Trophoblast cell (in vitro differentiated cells and primary cell): ENCODE data around the gene CXXC4.

Experiments used
- DNase-seq, 2 donors: peaks; one replicate each; pipeline ENCODE4 v3.0.0-alpha.2; 2016
- H2AFZ ChIP-seq: 2 replicates; pipeline ENCODE4 v1.6.1; 2013; ENCODE audit warnings: low read length, moderate library complexity, mild to moderate bottlenecking; ENCODE audit not compliant: insufficient read depth, poor library complexity
- H2AK5ac ChIP-seq: 2 replicates; pipeline ENCODE4 v1.6.1; 2013; ENCODE audit warnings: mild to moderate bottlenecking, low read length
- H2BK120ac ChIP-seq: 2 replicates; pipeline ENCODE4 v1.6.1; 2013; ENCODE audit warnings: low read length, mild to moderate bottlenecking, moderate library complexity; ENCODE audit not compliant: insufficient read depth, poor library complexity
- H2BK12ac ChIP-seq: 2 replicates; pipeline ENCODE4 v1.6.1; 2013; ENCODE audit warnings: mild to moderate bottlenecking, low read length, moderate library complexity
- H2BK5ac ChIP-seq: 2 replicates; pipeline ENCODE4 v1.6.1; 2013; ENCODE audit warnings: low read length, low read depth, moderate library complexity, mild to moderate bottlenecking; ENCODE audit not compliant: poor library complexity
- H3K14ac ChIP-seq: 2 replicates; pipeline ENCODE4 v1.6.1; 2013; ENCODE audit warnings: mild to moderate bottlenecking, low read length
- H3K18ac ChIP-seq: 2 replicates; pipeline ENCODE4 v1.6.1; 2013; ENCODE audit warnings: mild to moderate bottlenecking, low read length
- H3K23ac ChIP-seq: 2 replicates; pipeline ENCODE4 v1.6.1; 2013; ENCODE audit warnings: low read length
- H3K27ac ChIP-seq: 2 replicates; pipeline ENCODE4 v1.5.1; 2013; ENCODE audit warnings: low read depth, mild to moderate bottlenecking, inconsistent platforms, low read length, moderate library complexity
- H3K27me3 ChIP-seq: 2 replicates; pipeline ENCODE4 v1.6.1; 2013; ENCODE audit warnings: inconsistent platforms, mild to moderate bottlenecking, low read length, moderate library complexity; ENCODE audit not compliant: insufficient read depth
- H3K36me3 ChIP-seq, 2 experiments: 1 replicate in 1 of 2; 2 replicates in 1 of 2; pipeline ENCODE4 v1.6.1; 2013; ENCODE audit warnings: low read length in 2 of 2, mild to moderate bottlenecking in 2 of 2, moderate library complexity in 1 of 2; ENCODE audit not compliant: insufficient read depth in 2 of 2, control insufficient read depth in 1 of 2
- H3K4ac ChIP-seq: 2 replicates; pipeline ENCODE4 v1.6.1; 2013; ENCODE audit warnings: low read depth, mild to moderate bottlenecking, low read length, moderate library complexity
- H3K4me1 ChIP-seq, 2 experiments: 1 replicate in 1 of 2; 2 replicates in 1 of 2; pipeline ENCODE4 v1.6.1; 2013; ENCODE audit warnings: low read length in 2 of 2, mild to moderate bottlenecking in 2 of 2, moderate library complexity in 1 of 2; ENCODE audit not compliant: insufficient read depth in 2 of 2, control insufficient read depth in 1 of 2
- H3K4me2 ChIP-seq: 2 replicates; pipeline ENCODE4 v1.6.1; 2013; ENCODE audit warnings: inconsistent platforms, mild to moderate bottlenecking, low read length, moderate library complexity
- H3K4me3 ChIP-seq: 2 replicates; pipeline ENCODE4 v1.5.1; 2013; ENCODE audit warnings: mild to moderate bottlenecking, low read depth, low read length, inconsistent platforms
- H3K79me1 ChIP-seq: one replicate; pipeline ENCODE4 v1.6.1; 2013; ENCODE audit warnings: low read length
- H3K79me2 ChIP-seq: 2 replicates; pipeline ENCODE4 v1.6.1; 2013; ENCODE audit warnings: low read length, mild to moderate bottlenecking; ENCODE audit not compliant: control insufficient read depth, insufficient read depth, poor library complexity
- H3K9ac ChIP-seq: 2 replicates; pipeline ENCODE4 v1.6.1; 2013; ENCODE audit warnings: mild to moderate bottlenecking, low read length
- H3K9me3 ChIP-seq: 2 replicates; pipeline ENCODE4 v1.6.1; 2013; ENCODE audit warnings: low read depth, mild to moderate bottlenecking, control low read depth, inconsistent platforms, low read length; ENCODE audit not compliant: insufficient read depth
- H4K12ac ChIP-seq: 2 replicates; pipeline ENCODE4 v1.6.1; 2013; ENCODE audit warnings: low read depth, mild to moderate bottlenecking, low read length, moderate library complexity
- H4K8ac ChIP-seq: 2 replicates; pipeline ENCODE4 v1.6.1; 2013; ENCODE audit warnings: low read depth, mild to moderate bottlenecking, low read length, moderate library complexity
- H4K91ac ChIP-seq: one replicate; pipeline ENCODE4 v1.6.1; 2013; ENCODE audit warnings: low read depth, mild to moderate bottlenecking, low read length, moderate library complexity
- WGBS: extraction: QIAGEN DNeasy Blood & Tissue Kit; methylation state at CpG from one replicate; pipeline ENCODE4 v1.1.7; 2013; ENCODE audit warnings: missing lambda C conversion rate; ENCODE audit not compliant: insufficient read length, insufficient coverage; ENCODE audit errors: extremely low coverage; 5-methylcytosine and 5-hydroxymethylcytosine counted together

CXXC4 gene

DNA sequence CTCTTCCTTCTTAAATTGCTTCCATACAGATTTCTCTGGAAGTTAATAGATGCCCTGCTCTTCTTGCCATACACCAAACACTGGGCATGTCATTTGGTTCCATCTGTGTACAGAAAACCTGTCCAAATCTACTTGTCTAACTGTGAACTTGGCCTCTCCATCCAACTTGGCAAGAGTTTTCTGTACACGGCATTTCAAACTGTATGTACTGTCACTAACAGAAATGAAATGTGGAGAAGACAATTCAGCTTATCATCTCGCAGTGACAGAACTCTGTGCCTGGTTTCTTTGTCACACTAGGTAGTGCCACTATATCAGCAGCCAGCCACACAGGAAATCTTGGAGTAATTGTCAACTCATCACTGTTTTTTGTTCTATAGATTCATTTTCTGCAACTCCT is 58.2 kb downstream of the CXXC4 start:
- H3K18ac ChIP-seq, result no peak overlapping the region
- no peak overlapping the region for H2AK5ac ChIP-seq
- no peak overlapping the region for H3K4ac ChIP-seq
- no peaks in the 10 kb centered on the region for H3K27me3 ChIP-seq
- H4K91ac ChIP-seq, result no peak overlapping the region
- H3K79me2 ChIP-seq, result no peaks in the 10 kb centered on the region
- no peak overlapping the region for H3K27ac ChIP-seq
- H3K14ac ChIP-seq, result no peak overlapping the region
- no peak overlapping the region for H2BK120ac ChIP-seq
- H4K8ac ChIP-seq, result no peak overlapping the region
- no peak overlapping the region for H3K4me2 ChIP-seq
- H2BK5ac ChIP-seq, result no peak overlapping the region
- no peak overlapping the region for H4K12ac ChIP-seq
- no peaks in the 10 kb centered on the region for H3K79me1 ChIP-seq
- no CpG with 5 or more reads among the region's 2 CpGs for WGBS
- no peak overlapping the region for H3K23ac ChIP-seq
- no peak overlapping the region for H2AFZ ChIP-seq
- no peaks in the 10 kb centered on the region for H3K4me1 ChIP-seq
- no peak overlapping the region for H3K9ac ChIP-seq
- no peaks in the 10 kb centered on the region for H3K9me3 ChIP-seq
- no peak for DNase-seq
- no peak overlapping the region for H3K4me3 ChIP-seq
- no peaks in the 10 kb centered on the region for H3K36me3 ChIP-seq
- no peak overlapping the region for H2BK12ac ChIP-seq

GRCh38 chr4:104429150-104429741 is 65.4 kb downstream of the CXXC4 start:
- H3K23ac ChIP-seq, result no peak overlapping the region
- H2BK12ac ChIP-seq, result no peak overlapping the region
- H2BK120ac ChIP-seq, result no peak overlapping the region
- H2AK5ac ChIP-seq, result no peak overlapping the region
- no CpG with 5 or more reads among the region's 2 CpGs for WGBS
- no peak overlapping the region for H3K18ac ChIP-seq
- H2BK5ac ChIP-seq, result no peak overlapping the region
- H3K27ac ChIP-seq, result no peak overlapping the region
- H3K4me1 ChIP-seq, result no peaks in the 10 kb centered on the region
- H4K8ac ChIP-seq, result no peak overlapping the region
- no peaks in the 10 kb centered on the region for H3K79me2 ChIP-seq
- no peak overlapping the region for H3K4me2 ChIP-seq
- H3K4me3 ChIP-seq, result no peak overlapping the region
- no peaks in the 10 kb centered on the region for H3K27me3 ChIP-seq
- no peaks in the 10 kb centered on the region for H3K36me3 ChIP-seq
- H4K91ac ChIP-seq, result no peak overlapping the region
- H3K79me1 ChIP-seq, result no peaks in the 10 kb centered on the region
- no peak for DNase-seq
- no peak overlapping the region for H4K12ac ChIP-seq
- no peak overlapping the region for H3K14ac ChIP-seq
- H3K9me3 ChIP-seq, result peaks cover 3% of the 10 kb centered on the region
- no peak overlapping the region for H2AFZ ChIP-seq
- no peak overlapping the region for H3K4ac ChIP-seq
- H3K9ac ChIP-seq, result no peak overlapping the region

GRCh38 chr4:104425948-104426347 is 68.7 kb downstream of the CXXC4 start:
- Histone ChIP-seq H3K4me3 (no peak overlapping the region), H3K9me3 (peaks cover 3% of the 10 kb centered on the region), H3K23ac (no peak overlapping the region), H4K12ac (no peak overlapping the region), H3K36me3 (no peaks in the 10 kb centered on the region), H2BK12ac (no peak overlapping the region), H3K4me1 (no peaks in the 10 kb centered on the region), H2BK120ac (no peak overlapping the region), H3K9ac (no peak overlapping the region), H3K4ac (no peak overlapping the region), H2BK5ac (no peak overlapping the region), H2AFZ (no peak overlapping the region), H3K79me1 (no peaks in the 10 kb centered on the region), H3K4me2 (no peak overlapping the region), H3K18ac (no peak overlapping the region), H3K27me3 (no peaks in the 10 kb centered on the region), H3K27ac (no peak overlapping the region), H3K79me2 (no peaks in the 10 kb centered on the region), H2AK5ac (no peak overlapping the region), H4K8ac (no peak overlapping the region), H4K91ac (no peak overlapping the region), H3K14ac (no peak overlapping the region)
- DNase-seq, result no peak
- no CpG with 5 or more reads among the region's 2 CpGs for WGBS

DNA sequence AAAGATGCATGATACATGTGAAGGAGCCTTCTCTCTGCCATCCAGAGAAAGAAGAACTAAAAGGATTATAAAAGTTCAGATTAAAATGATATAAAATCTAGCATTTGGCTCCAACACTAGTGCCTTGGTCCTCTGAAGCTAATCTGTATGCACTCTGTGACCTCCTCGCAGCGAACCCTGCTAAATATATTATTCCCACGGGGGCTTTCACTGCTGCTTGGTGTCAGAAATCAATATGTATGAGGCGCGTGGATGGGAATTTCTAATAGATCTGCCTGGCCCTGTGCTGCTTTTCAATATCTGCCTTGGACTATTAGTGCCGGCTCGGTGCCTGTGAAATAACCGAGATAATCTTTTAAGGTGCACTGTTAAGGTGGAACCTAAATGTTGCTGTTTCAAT is 69.7 kb downstream of the CXXC4 start:
- WGBS, result no CpG with 5 or more reads among the region's 8 CpGs

More for the DNA sequence above, 69.7 kb downstream of the CXXC4 start:
- no peak overlapping the region for H3K4ac ChIP-seq
- DNase-seq, result no peak
- H3K36me3 ChIP-seq, result no peaks in the 10 kb centered on the region
- H3K9ac ChIP-seq, result no peak overlapping the region
- H4K8ac ChIP-seq, result no peak overlapping the region
- H2AFZ ChIP-seq, result no peak overlapping the region
- no peak overlapping the region for H4K91ac ChIP-seq
- H2AK5ac ChIP-seq, result no peak overlapping the region
- no peak overlapping the region for H2BK120ac ChIP-seq
- no peak overlapping the region for H3K4me3 ChIP-seq
- H3K4me2 ChIP-seq, result no peak overlapping the region
- H3K23ac ChIP-seq, result no peak overlapping the region
- peaks cover 3% of the 10 kb centered on the region for H3K9me3 ChIP-seq
- no peaks in the 10 kb centered on the region for H3K4me1 ChIP-seq
- no peaks in the 10 kb centered on the region for H3K79me2 ChIP-seq
- no peak overlapping the region for H3K18ac ChIP-seq
- H3K14ac ChIP-seq, result no peak overlapping the region
- no peaks in the 10 kb centered on the region for H3K27me3 ChIP-seq
- no peak overlapping the region for H3K27ac ChIP-seq
- no peaks in the 10 kb centered on the region for H3K79me1 ChIP-seq
- no peak overlapping the region for H2BK12ac ChIP-seq
- no peak overlapping the region for H4K12ac ChIP-seq
- no peak overlapping the region for H2BK5ac ChIP-seq
